Ishikawa (cell line): Measurements from ENCODE around the gene CTNNA3.

ENCODE experiments used
- CEBPB ChIP-seq: IDR thresholded peaks from 2 replicates; pipeline ENCODE4 v1.6.1; 2012
- CREB1 ChIP-seq: IDR thresholded peaks from 2 replicates; pipeline ENCODE4 v1.6.1; 2012; ENCODE audit warnings: low read depth
- EGR1 ChIP-seq: IDR thresholded peaks from 2 replicates; pipeline ENCODE4 v1.6.1; 2012
- EP300 ChIP-seq: IDR thresholded peaks from 2 replicates; pipeline ENCODE4 v1.6.1; 2012; ENCODE audit warnings: borderline replicate concordance
- FOXM1 ChIP-seq: IDR thresholded peaks from 2 replicates; pipeline ENCODE4 v1.6.1; 2012; ENCODE audit warnings: low read depth, borderline replicate concordance
- NFIC ChIP-seq: IDR thresholded peaks from 2 replicates; pipeline ENCODE4 v1.6.1; 2012
- RAD21 ChIP-seq: IDR thresholded peaks from 2 replicates; pipeline ENCODE4 v1.6.1; 2012; ENCODE audit warnings: low read depth
- TAF1 ChIP-seq: IDR thresholded peaks from 2 replicates; pipeline ENCODE4 v1.6.1; 2012; ENCODE audit warnings: low read depth, mild to moderate bottlenecking
- TCF12 ChIP-seq: IDR thresholded peaks from 2 replicates; pipeline ENCODE4 v1.6.1; 2012; ENCODE audit warnings: low read depth
- TEAD4 ChIP-seq: IDR thresholded peaks from 2 replicates; pipeline ENCODE4 v1.6.1; 2012
- YY1 ChIP-seq: IDR thresholded peaks from 2 replicates; pipeline ENCODE4 v1.6.1; 2012; ENCODE audit warnings: low read depth
- ZBTB7A ChIP-seq: IDR thresholded peaks from 2 replicates; pipeline ENCODE4 v1.6.1; 2012; ENCODE audit warnings: low read depth
- TF ChIP-seq, protein P1 (sequence below): IDR thresholded peaks from 2 replicates; pipeline ENCODE4 v1.6.1; 2012
- TF ChIP-seq, protein P2 (sequence below): IDR thresholded peaks from 2 replicates; pipeline ENCODE4 v1.6.1; 2012
- TF ChIP-seq, protein P3 (sequence below): IDR thresholded peaks from 2 replicates; pipeline ENCODE4 v1.6.1; 2012; ENCODE audit warnings: low read depth, mild to moderate bottlenecking

The CTNNA3 gene

DNA sequence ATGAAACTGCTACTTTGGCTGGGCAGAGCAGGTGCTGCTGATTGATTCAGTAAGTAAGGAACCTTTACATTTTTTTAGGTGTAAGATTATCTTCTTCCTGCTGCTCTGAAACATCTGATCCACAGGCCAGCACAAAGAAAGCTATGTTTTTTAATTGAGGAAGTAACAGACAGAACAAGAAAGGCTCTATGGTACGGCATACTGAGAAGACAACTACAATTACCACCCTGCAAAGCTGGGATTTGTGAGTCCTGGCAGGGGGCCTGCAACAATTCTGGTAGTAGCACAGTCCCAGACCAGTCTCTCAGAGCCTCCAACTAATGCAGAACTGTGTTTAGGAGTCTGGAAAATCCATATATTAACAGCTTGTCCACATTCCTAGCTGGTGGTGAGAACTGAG is 873.2 kb downstream of the CTNNA3 start:
- TF ChIP-seq CREB1 (no peak), TAF1 (no peak), CEBPB (no peak), YY1 (no peak)
- TF ChIP-seq, protein P1, sequence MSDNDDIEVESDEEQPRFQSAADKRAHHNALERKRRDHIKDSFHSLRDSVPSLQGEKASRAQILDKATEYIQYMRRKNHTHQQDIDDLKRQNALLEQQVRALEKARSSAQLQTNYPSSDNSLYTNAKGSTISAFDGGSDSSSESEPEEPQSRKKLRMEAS, result no peak
- TF ChIP-seq, protein P2, sequence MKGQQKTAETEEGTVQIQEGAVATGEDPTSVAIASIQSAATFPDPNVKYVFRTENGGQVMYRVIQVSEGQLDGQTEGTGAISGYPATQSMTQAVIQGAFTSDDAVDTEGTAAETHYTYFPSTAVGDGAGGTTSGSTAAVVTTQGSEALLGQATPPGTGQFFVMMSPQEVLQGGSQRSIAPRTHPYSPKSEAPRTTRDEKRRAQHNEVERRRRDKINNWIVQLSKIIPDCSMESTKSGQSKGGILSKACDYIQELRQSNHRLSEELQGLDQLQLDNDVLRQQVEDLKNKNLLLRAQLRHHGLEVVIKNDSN, result no peak

DNA sequence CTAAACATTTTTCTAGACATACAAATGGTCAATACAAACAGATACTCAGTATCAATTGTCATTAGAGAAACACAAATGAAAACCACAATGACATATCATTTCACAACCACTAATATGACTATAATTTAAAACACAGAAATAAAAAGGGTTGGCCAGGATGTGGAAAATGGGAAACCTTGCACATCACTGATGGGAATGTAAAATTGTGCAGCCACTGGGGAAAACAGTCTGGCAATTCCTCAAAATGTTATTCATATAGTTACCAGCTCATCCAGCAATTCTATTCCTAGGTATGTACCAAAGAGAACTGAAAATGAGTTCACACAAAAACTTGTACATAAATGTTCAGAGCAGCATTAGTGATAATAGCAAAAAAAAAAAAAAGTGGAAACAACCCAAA is 876.3 kb downstream of the CTNNA3 start:
- TF ChIP-seq YY1, result no peak
- TF ChIP-seq EGR1, result no peak
- TF ChIP-seq TAF1, result no peak
- TF ChIP-seq TCF12, result no peak
- TF ChIP-seq RAD21, result no peak
- TF ChIP-seq EP300, result no peak
- no peak for TF ChIP-seq ZBTB7A
- TF ChIP-seq, protein P3, sequence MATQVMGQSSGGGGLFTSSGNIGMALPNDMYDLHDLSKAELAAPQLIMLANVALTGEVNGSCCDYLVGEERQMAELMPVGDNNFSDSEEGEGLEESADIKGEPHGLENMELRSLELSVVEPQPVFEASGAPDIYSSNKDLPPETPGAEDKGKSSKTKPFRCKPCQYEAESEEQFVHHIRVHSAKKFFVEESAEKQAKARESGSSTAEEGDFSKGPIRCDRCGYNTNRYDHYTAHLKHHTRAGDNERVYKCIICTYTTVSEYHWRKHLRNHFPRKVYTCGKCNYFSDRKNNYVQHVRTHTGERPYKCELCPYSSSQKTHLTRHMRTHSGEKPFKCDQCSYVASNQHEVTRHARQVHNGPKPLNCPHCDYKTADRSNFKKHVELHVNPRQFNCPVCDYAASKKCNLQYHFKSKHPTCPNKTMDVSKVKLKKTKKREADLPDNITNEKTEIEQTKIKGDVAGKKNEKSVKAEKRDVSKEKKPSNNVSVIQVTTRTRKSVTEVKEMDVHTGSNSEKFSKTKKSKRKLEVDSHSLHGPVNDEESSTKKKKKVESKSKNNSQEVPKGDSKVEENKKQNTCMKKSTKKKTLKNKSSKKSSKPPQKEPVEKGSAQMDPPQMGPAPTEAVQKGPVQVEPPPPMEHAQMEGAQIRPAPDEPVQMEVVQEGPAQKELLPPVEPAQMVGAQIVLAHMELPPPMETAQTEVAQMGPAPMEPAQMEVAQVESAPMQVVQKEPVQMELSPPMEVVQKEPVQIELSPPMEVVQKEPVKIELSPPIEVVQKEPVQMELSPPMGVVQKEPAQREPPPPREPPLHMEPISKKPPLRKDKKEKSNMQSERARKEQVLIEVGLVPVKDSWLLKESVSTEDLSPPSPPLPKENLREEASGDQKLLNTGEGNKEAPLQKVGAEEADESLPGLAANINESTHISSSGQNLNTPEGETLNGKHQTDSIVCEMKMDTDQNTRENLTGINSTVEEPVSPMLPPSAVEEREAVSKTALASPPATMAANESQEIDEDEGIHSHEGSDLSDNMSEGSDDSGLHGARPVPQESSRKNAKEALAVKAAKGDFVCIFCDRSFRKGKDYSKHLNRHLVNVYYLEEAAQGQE, result no peak
- TF ChIP-seq, protein P2, result no peak
- no peak for TF ChIP-seq TEAD4
- TF ChIP-seq, protein P1, result no peak
- no peak for TF ChIP-seq CEBPB
- TF ChIP-seq NFIC, result no peak

DNA sequence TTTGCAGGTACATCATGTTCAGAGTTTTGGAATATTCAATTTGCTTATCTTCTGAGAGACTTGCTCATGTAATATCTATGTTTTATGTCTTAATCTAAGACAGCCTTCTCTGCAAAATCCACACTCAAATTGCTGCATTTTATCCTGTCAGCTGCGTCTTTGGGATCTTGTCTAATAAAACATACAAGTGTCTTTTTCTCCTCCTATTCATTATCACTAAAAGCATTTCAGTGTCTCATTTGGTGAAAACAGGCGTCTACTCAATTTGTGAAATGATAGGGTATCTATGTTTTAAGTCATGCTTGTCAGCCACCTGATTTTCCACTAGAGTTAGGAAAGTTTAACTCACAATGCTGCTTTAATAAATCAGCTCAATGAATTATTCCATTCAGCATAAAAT is 882.9 kb downstream of the CTNNA3 start:
- TF ChIP-seq TEAD4, result no peak

DNA sequence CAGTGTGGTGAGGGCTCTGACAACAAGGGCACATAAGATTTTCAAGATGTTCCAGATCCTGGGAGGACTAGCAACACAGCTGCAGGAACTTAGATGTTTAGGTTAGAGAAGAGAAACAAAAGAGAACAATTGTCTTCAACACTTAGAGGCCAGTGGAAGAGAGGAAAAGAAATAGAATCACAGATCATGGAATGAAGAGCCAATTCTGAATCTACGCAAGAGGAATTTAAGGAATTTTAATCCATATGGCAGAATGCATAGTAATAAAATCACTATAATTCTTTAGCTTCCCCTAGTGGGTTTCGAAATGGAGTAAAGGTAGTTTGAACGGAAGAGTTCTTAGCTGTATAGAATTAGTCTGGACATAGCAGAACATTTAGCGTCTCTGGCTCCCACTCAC is 884.8 kb downstream of the CTNNA3 start:
- no peak for TF ChIP-seq TEAD4
- no peak for TF ChIP-seq ZBTB7A
- TF ChIP-seq, protein P2, result no peak
- TF ChIP-seq CEBPB, result no peak
- TF ChIP-seq RAD21, result no peak
- TF ChIP-seq TAF1, result no peak
- no peak for TF ChIP-seq YY1
- no peak for TF ChIP-seq FOXM1
- TF ChIP-seq EGR1, result no peak
- no peak for TF ChIP-seq CREB1
- TF ChIP-seq, protein P3, result no peak
- no peak for TF ChIP-seq NFIC
- no peak for TF ChIP-seq EP300
- TF ChIP-seq TCF12, result no peak
- TF ChIP-seq, protein P1, result no peak

DNA sequence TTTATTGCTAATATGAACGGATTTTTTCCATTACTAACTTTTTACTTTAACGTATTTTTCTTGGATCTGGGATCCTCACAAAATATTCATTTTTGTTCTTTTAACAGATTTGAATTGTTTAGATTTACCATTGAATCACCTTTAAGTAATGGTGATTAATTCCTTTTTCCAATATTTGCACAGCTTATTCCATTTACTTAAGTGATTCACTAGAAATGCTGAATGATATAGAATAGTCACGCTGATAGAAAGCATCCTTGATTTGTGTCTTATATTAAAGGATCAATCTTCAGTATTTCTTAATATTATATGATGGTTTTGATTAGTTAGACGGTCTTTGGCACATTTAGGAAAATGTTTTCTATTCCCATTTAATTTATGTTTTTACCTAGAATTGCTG is 886.6 kb downstream of the CTNNA3 start:
- TF ChIP-seq, protein P3, result no peak
- no peak for TF ChIP-seq CREB1
- TF ChIP-seq TAF1, result no peak
- TF ChIP-seq TCF12, result no peak
- no peak for TF ChIP-seq TEAD4
- TF ChIP-seq, protein P1, result no peak
- TF ChIP-seq NFIC, result no peak
